HepG2 (cell line): ENCODE results near the gene TCF23. TPM values are rescaled to one million over a fixed set of nuclear protein-coding genes. Genes with fewer than 3 reads are reported as not detected.

ENCODE experiments used
- AKAP8 ChIP-seq: sonication (generic); formaldehyde crosslinking; IDR thresholded peaks from 2 replicates; pipeline ENCODE4 v1.5.1; 2020; ENCODE audit warnings: mild to moderate bottlenecking, missing genetic modification reagents
- BCL6 ChIP-seq: IDR thresholded peaks from 2 replicates; pipeline ENCODE4 v1.6.1; 2016; ENCODE audit warnings: missing genetic modification reagents, missing compliant biosample characterization
- FIP1L1 ChIP-seq: fragments of 200-400 bp; formaldehyde crosslinking; IDR thresholded peaks from 2 replicates; pipeline ENCODE4 v1.6.1; 2018; ENCODE audit warnings: low read depth, mild to moderate bottlenecking, low read length, moderate library complexity, borderline replicate concordance; ENCODE audit not compliant: insufficient read depth
- FOXP1 ChIP-seq, 2 experiments: fragments of 450-650 bp in 1 of 2; IDR thresholded peaks; 2 replicates each; pipeline ENCODE4 v1.6.1; 2017 to 2018; ENCODE audit warnings: antibody characterized with exemption in 1 of 2
- GLMP ChIP-seq: sonication (generic); formaldehyde crosslinking; IDR thresholded peaks from 2 replicates; pipeline ENCODE4 v1.9.0; 2021; ENCODE audit warnings: missing genetic modification reagents, mild to moderate bottlenecking, borderline replicate concordance
- GPBP1L1 ChIP-seq: sonication (generic); formaldehyde crosslinking; IDR thresholded peaks from 2 replicates; pipeline ENCODE4 v1.5.0; 2020; ENCODE audit warnings: mild to moderate bottlenecking, missing genetic modification reagents
- HNRNPL ChIP-seq: fragments of 200-400 bp; formaldehyde crosslinking; IDR thresholded peaks from 2 replicates; pipeline ENCODE4 v1.6.1; 2017; ENCODE audit warnings: mild to moderate bottlenecking, low read depth, low read length
- MIXL1 ChIP-seq: IDR thresholded peaks from 2 replicates; pipeline ENCODE4 v1.6.1; 2016
- RARG ChIP-seq: sonication (generic); formaldehyde crosslinking; IDR thresholded peaks from 2 replicates; pipeline ENCODE4 v1.4.0; 2020; ENCODE audit warnings: low read depth, mild to moderate bottlenecking, missing genetic modification reagents
- TBX2 ChIP-seq: sonication (generic); formaldehyde crosslinking; IDR thresholded peaks from 2 replicates; pipeline ENCODE4 v1.5.0; 2020; ENCODE audit warnings: missing genetic modification reagents, mild to moderate bottlenecking, borderline replicate concordance
- U2AF2 ChIP-seq: fragments of 200-400 bp; formaldehyde crosslinking; IDR thresholded peaks from 2 replicates; pipeline ENCODE4 v1.6.1; 2017; ENCODE audit warnings: low read depth, mild to moderate bottlenecking, low read length
- ZBTB37 ChIP-seq: sonication (generic); formaldehyde crosslinking; IDR thresholded peaks from 2 replicates; pipeline ENCODE4 v1.4.0; 2020; ENCODE audit warnings: mild to moderate bottlenecking, missing genetic modification reagents
- ZKSCAN8 ChIP-seq: IDR thresholded peaks from 2 replicates; pipeline ENCODE4 v1.6.1; 2016; ENCODE audit warnings: borderline replicate concordance, missing genetic modification reagents, missing compliant biosample characterization
- ZNF282 ChIP-seq: fragments of 450-650 bp; IDR thresholded peaks from 2 replicates; pipeline ENCODE4 v1.6.1; 2018; ENCODE audit not compliant: partially characterized antibody
- ZNF296 ChIP-seq: sonication (generic); formaldehyde crosslinking; conservative IDR thresholded peaks from 2 replicates; pipeline ENCODE4 v1.5.0; 2020; ENCODE audit warnings: mild to moderate bottlenecking, missing genetic modification reagents
- ZNF331 ChIP-seq: sonication (generic); formaldehyde crosslinking; IDR thresholded peaks from 2 replicates; pipeline ENCODE4 v1.4.0; 2020; ENCODE audit warnings: missing genetic modification reagents
- ZNF430 ChIP-seq: sonication (generic); formaldehyde crosslinking; IDR thresholded peaks from 2 replicates; pipeline ENCODE4 v1.9.0; 2021; ENCODE audit warnings: mild to moderate bottlenecking, missing genetic modification reagents
- ZNF432 ChIP-seq: sonication (generic); formaldehyde crosslinking; IDR thresholded peaks from 2 replicates; pipeline ENCODE4 v1.5.0; 2020; ENCODE audit warnings: missing genetic modification reagents, mild to moderate bottlenecking, borderline replicate concordance
- ZNF607 ChIP-seq: sonication (generic); formaldehyde crosslinking; IDR thresholded peaks from 2 replicates; pipeline ENCODE4 v1.5.1; 2020; ENCODE audit warnings: missing genetic modification reagents, mild to moderate bottlenecking, borderline replicate concordance
- polyA plus RNA-seq, 8 experiments: library from polyadenylated mRNA; depleted of rRNA in 3 of 8; stranded (reverse) in 7 of 8; unstranded in 1 of 8; fragments of >200 nt; fragmentation: Illumina TruSeq in 4 of 8; extraction: Trizol in 4 of 8; gene quantifications; 2 replicates each; pipeline versions ENCODE4 v1.2.1 to v1.2.3, GENCODE V29; 2011 to 2016; ENCODE audit warnings: low read depth in 4 of 8, missing spikeins in 1 of 8, mixed read lengths in 1 of 8; ENCODE audit not compliant: insufficient read depth in 1 of 8
- total RNA-seq, 5 experiments: library from RNA; depleted of rRNA; stranded (reverse); fragments of >200 nt; fragmentation: Illumina TruSeq; extraction: Trizol; gene quantifications; 2 replicates each; pipeline ENCODE4 v1.2.3, GENCODE V29; 2016; ENCODE audit warnings: low read depth in 1 of 5
- TF ChIP-seq, protein P1 (sequence below): sonication (generic); formaldehyde crosslinking; IDR thresholded peaks from 2 replicates; pipeline ENCODE4 v1.4.0; 2020; ENCODE audit warnings: mild to moderate bottlenecking, missing genetic modification reagents
- TF ChIP-seq, protein P2 (sequence below): sonication (generic); formaldehyde crosslinking; IDR thresholded peaks from 2 replicates; pipeline ENCODE4 v1.8.0; 2023; ENCODE audit warnings: mild to moderate bottlenecking, missing genetic modification reagents
- TF ChIP-seq, protein P3 (sequence below): sonication (generic); formaldehyde crosslinking; IDR thresholded peaks from 2 replicates; pipeline ENCODE4 v1.8.0; 2022; ENCODE audit warnings: mild to moderate bottlenecking, missing genetic modification reagents, moderate library complexity

The TCF23 gene
- total and polyA plus RNA-seq, 2 of the 13 experiments (the other 11 are each of a cell fraction or from before 2014, with no cell fraction given): 0.02 to 1.4 TPM

- TF ChIP-seq ZBTB37 (CRISPR knock-in tag): no peak
- TF ChIP-seq TBX2: peak; percentile 15; the same call in 1 of the 2 replicates
- no peak for TF ChIP-seq ZNF432
- no peak for TF ChIP-seq FOXP1 (IDR thresholded peaks at IDR 0.05)
- no peak for TF ChIP-seq FOXP1 (CRISPR knock-in tag; IDR thresholded peaks at IDR 0.05)
- no peak for TF ChIP-seq ZNF430
- TF ChIP-seq RARG (CRISPR knock-in tag): no peak
- TF ChIP-seq GLMP: no peak
- no peak for TF ChIP-seq ZNF282
- TF ChIP-seq ZNF607 (CRISPR knock-in tag): no peak
- TF ChIP-seq ZNF331 (CRISPR knock-in tag): no peak
- TF ChIP-seq, protein P1, sequence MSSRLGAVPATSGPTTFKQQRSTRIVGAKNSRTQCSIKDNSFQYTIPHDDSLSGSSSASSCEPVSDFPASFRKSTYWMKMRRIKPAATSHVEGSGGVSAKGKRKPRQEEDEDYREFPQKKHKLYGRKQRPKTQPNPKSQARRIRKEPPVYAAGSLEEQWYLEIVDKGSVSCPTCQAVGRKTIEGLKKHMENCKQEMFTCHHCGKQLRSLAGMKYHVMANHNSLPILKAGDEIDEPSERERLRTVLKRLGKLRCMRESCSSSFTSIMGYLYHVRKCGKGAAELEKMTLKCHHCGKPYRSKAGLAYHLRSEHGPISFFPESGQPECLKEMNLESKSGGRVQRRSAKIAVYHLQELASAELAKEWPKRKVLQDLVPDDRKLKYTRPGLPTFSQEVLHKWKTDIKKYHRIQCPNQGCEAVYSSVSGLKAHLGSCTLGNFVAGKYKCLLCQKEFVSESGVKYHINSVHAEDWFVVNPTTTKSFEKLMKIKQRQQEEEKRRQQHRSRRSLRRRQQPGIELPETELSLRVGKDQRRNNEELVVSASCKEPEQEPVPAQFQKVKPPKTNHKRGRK: no peak
- TF ChIP-seq U2AF2: no peak
- TF ChIP-seq, protein P2, sequence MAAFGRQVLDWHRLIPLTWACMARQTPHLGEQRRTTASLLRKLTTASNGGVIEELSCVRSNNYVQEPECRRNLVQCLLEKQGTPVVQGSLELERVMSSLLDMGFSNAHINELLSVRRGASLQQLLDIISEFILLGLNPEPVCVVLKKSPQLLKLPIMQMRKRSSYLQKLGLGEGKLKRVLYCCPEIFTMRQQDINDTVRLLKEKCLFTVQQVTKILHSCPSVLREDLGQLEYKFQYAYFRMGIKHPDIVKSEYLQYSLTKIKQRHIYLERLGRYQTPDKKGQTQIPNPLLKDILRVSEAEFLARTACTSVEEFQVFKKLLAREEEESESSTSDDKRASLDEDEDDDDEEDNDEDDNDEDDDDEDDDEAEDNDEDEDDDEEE: peak; percentile 38; the same call in 1 of the 2 replicates
- TF ChIP-seq BCL6: no peak
- TF ChIP-seq FIP1L1: no peak
- TF ChIP-seq AKAP8 (CRISPR knock-in tag): peak; percentile 16; the same call in 1 of the 2 replicates
- no peak for TF ChIP-seq GPBP1L1 (CRISPR knock-in tag)
- no peak for TF ChIP-seq ZNF296 (CRISPR knock-in tag)
- no peak for TF ChIP-seq ZKSCAN8 (CRISPR knock-in tag)
- TF ChIP-seq, protein P3, sequence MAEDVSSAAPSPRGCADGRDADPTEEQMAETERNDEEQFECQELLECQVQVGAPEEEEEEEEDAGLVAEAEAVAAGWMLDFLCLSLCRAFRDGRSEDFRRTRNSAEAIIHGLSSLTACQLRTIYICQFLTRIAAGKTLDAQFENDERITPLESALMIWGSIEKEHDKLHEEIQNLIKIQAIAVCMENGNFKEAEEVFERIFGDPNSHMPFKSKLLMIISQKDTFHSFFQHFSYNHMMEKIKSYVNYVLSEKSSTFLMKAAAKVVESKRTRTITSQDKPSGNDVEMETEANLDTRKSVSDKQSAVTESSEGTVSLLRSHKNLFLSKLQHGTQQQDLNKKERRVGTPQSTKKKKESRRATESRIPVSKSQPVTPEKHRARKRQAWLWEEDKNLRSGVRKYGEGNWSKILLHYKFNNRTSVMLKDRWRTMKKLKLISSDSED: no peak
- TF ChIP-seq MIXL1 (CRISPR knock-in tag): no peak
- no peak for TF ChIP-seq HNRNPL
Measured at GRCh38 chr2:27127883-27128667, 20.7 kb upstream of the TCF23 start (continued).
